GM08714 (cell line): ENCODE results near the gene IGFBP2.
"Not testable (repeated sequence)": the region's sequence is repeated elsewhere in the genome, so short reads cannot be mapped to it uniquely, and the experiment has no call there.

Experiments
- H3K4me3 ChIP-seq: fragments of 200-500 bp; sonication (Bioruptor generic); 2 replicates; pipeline ENCODE4 v1.5.1; 2014; ENCODE audit warnings: mild to moderate bottlenecking, low read length, inconsistent platforms
- ZNF274 ChIP-seq: IDR thresholded peaks from 2 replicates; pipeline ENCODE4 v1.6.1; 2012; ENCODE audit warnings: mild to moderate bottlenecking, low read depth, low read length

The IGFBP2 gene

GRCh38 chr2:216632952-216633615 lies at the start of gene IGFBP2:
Gene IGFBP2, plus strand, starts transcription at chr2:216633420. Its CDS starts 104 bp downstream, at chr2:216633524.
- no peak within 1 kb of the TSS; the same call in 1 of the 2 replicates for H3K4me3 ChIP-seq
- no peak for TF ChIP-seq ZNF274

- TF ChIP-seq ZNF274, result no peak
- no peak overlapping the region for H3K4me3 ChIP-seq
These were observed 49.6 kb upstream of the IGFBP2 start for GRCh38 chr2:216583606-216584005.

GRCh38 chr2:216584112-216584511 lies 49.1 kb upstream of the IGFBP2 start:
- no peak for TF ChIP-seq ZNF274
- no peak overlapping the region for H3K4me3 ChIP-seq

- no peak for TF ChIP-seq ZNF274
- H3K4me3 ChIP-seq, result no peak overlapping the region
These were observed 47.8 kb upstream of the IGFBP2 start for GRCh38 chr2:216585441-216585840.

- no peak overlapping the region for H3K4me3 ChIP-seq
- no peak for TF ChIP-seq ZNF274
These were observed 44.1 kb upstream of the IGFBP2 start for GRCh38 chr2:216588861-216589710.

GRCh38 chr2:216589791-216590190 lies 43.4 kb upstream of the IGFBP2 start:
- TF ChIP-seq ZNF274, result no peak
- no peak overlapping the region for H3K4me3 ChIP-seq

- TF ChIP-seq ZNF274, result no peak
- H3K4me3 ChIP-seq, result no peak overlapping the region
These were observed 42.4 kb upstream of the IGFBP2 start for GRCh38 chr2:216590780-216591179.

- TF ChIP-seq ZNF274, result no peak
- no peak overlapping the region for H3K4me3 ChIP-seq
These were observed 41.7 kb upstream of the IGFBP2 start for GRCh38 chr2:216591480-216591879.

GRCh38 chr2:216594081-216594480 lies 39.1 kb upstream of the IGFBP2 start:
- no peak overlapping the region for H3K4me3 ChIP-seq
- no peak for TF ChIP-seq ZNF274

- H3K4me3 ChIP-seq, result no peak overlapping the region
- TF ChIP-seq ZNF274, result no peak
These were observed 36.8 kb upstream of the IGFBP2 start for GRCh38 chr2:216596236-216596979.

- no peak overlapping the region for H3K4me3 ChIP-seq
- no peak for TF ChIP-seq ZNF274
These were observed 36.2 kb upstream of the IGFBP2 start for GRCh38 chr2:216596980-216597509.

- not testable (repeated sequence) for H3K4me3 ChIP-seq
These were observed 35.4 kb upstream of the IGFBP2 start for GRCh38 chr2:216597825-216598224.

- no peak overlapping the region for H3K4me3 ChIP-seq
- TF ChIP-seq ZNF274, result no peak
These were observed 31.4 kb upstream of the IGFBP2 start for GRCh38 chr2:216601632-216602409.
